OCI-LY1 (cell line): Measurements from ENCODE around the gene SPECC1L.

Experiments
- CTCF ChIP-seq: fragments of 200-600 bp; sonication (generic), shearing (Covaris generic); IDR thresholded peaks from 2 replicates; pipeline ENCODE4 v1.5.1; 2017; ENCODE audit warnings: mild to moderate bottlenecking, antibody characterized with exemption, low read length, moderate library complexity, mixed read lengths
- EZH2 ChIP-seq: fragments of 200-600 bp; sonication (generic), shearing (Covaris generic); IDR thresholded peaks from 2 replicates; pipeline ENCODE4 v1.8.0; 2017; ENCODE audit warnings: borderline replicate concordance, mixed run types, mild to moderate bottlenecking, antibody characterized with exemption, low read length, moderate library complexity, mixed read lengths

DNA sequence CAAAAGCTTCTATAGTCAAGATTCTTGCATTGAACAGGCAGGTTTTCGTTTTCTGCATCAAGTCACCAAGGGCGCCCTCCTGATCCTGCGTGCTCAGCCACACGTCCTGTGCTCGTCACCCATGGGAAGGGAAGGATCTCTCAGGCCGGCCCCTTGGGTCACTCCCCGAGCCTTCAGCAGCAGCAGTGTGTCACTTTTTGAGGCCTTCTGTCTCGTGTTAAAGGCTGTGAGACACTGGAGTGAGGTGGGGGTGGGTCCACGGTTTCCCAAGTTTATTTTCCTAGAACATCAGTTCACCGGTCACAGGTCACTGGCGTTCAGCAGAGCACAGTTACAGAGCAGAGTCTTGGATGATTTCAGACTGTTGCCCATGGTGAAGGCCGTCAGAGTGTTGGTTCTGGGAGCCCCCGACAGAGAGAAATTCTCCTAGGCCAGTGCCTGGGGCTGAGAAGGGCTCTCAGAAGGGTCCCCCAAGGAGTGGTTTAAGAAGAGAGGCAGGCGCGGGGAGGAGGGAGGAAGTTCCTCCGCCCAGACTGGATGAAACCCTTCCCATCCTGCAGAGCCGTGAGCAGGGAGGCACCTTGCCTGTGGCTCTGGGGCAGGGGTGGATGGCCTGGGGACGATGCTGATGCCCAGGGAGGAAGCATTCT lies 143.2 kb downstream of the SPECC1L start:
- TF ChIP-seq CTCF = no peak
- no peak for TF ChIP-seq EZH2
